ENCODE measurements around the gene ETS2.
A peak's percentile ranks its signal among the peaks of the same experiment; 100 is the strongest.

Gene ETS2

GRCh38 chr21:38817371-38818324 is 11.9 kb downstream of the ETS2 start:
- H3K4me3 ChIP-seq (ENCODE audit: low read depth, low read length) = no peak overlapping the region
- no peak for DNase-seq (ENCODE audit: low read depth)
- no peak for TF ChIP-seq POLR2A (IDR thresholded peaks at IDR 0.05; ENCODE audit: extremely low read depth, insufficient read length)
- no peak for TF ChIP-seq CTCF (IDR thresholded peaks at IDR 0.05; ENCODE audit: low read depth, low read length)
- no peak for TF ChIP-seq MYC (IDR thresholded peaks at IDR 0.05; ENCODE audit: low read depth, low read length)
- TF ChIP-seq MAX (IDR thresholded peaks at IDR 0.05; ENCODE audit: low read depth, low read length) = no peak

- H3K4me3 ChIP-seq (ENCODE audit: low read depth, low read length) = no peak overlapping the region
- DNase-seq (ENCODE audit: low read depth) = no peak
- no peak for TF ChIP-seq POLR2A (IDR thresholded peaks at IDR 0.05; ENCODE audit: extremely low read depth, insufficient read length)
- no peak for TF ChIP-seq MYC (IDR thresholded peaks at IDR 0.05; ENCODE audit: low read depth, low read length)
- no peak for TF ChIP-seq MAX (IDR thresholded peaks at IDR 0.05; ENCODE audit: low read depth, low read length)
- TF ChIP-seq CTCF (IDR thresholded peaks at IDR 0.05; ENCODE audit: low read depth, low read length) = no peak
Observed at GRCh38 chr21:38818325-38818723, 12.6 kb downstream of the ETS2 start.

DNA sequence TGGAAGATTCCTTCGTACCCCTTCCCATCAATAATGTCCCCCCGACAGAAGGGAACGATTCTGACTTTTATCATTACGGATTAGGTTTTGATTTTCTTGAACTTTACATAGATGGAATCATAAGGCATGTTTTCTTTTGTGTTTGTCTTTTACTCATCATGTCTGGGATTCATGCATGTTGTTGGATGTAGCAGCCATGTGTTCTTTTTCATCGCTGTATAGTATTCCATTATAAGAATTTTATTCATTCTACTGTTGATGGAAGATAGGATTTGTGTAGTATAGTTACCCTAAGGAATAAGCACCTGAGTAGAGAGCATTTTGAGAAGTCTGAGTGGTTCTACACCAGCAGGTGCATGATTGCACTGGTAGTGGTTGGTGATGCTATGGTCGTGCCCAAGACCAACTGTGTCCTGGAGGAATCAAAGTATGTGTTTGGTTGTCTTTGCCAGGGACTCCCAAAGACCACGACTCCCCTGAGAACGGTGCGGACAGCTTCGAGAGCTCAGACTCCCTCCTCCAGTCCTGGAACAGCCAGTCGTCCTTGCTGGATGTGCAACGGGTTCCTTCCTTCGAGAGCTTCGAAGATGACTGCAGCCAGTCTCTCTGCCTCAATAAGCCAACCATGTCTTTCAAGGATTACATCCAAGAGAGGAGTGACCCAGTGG is 13.5 kb downstream of the ETS2 start:
- H3K4me3 ChIP-seq (ENCODE audit: low read depth, low read length) = no peak overlapping the region

GRCh38 chr21:38819719-38820159 is 14.0 kb downstream of the ETS2 start:
- TF ChIP-seq MYC (IDR thresholded peaks at IDR 0.05; ENCODE audit: low read depth, low read length) (no peak), POLR2A (IDR thresholded peaks at IDR 0.05; ENCODE audit: extremely low read depth, insufficient read length) (no peak), CTCF (IDR thresholded peaks at IDR 0.05; ENCODE audit: low read depth, low read length) (no peak), MAX (IDR thresholded peaks at IDR 0.05; ENCODE audit: low read depth, low read length) (no peak)
- no peak for DNase-seq (ENCODE audit: low read depth)
- no peak overlapping the region for H3K4me3 ChIP-seq (ENCODE audit: low read depth, low read length)

More for the DNA sequence above, 13.5 kb downstream of the ETS2 start:
- TF ChIP-seq MYC (IDR thresholded peaks at IDR 0.05; ENCODE audit: low read depth, low read length) = no peak
- no peak for TF ChIP-seq CTCF (IDR thresholded peaks at IDR 0.05; ENCODE audit: low read depth, low read length)
- no peak for TF ChIP-seq MAX (IDR thresholded peaks at IDR 0.05; ENCODE audit: low read depth, low read length)
- TF ChIP-seq POLR2A (IDR thresholded peaks at IDR 0.05; ENCODE audit: extremely low read depth, insufficient read length) = no peak
- DNase-seq (ENCODE audit: low read depth) = no peak

GRCh38 chr21:38820471-38821239 is 14.9 kb downstream of the ETS2 start:
- TF ChIP-seq MAX (IDR thresholded peaks at IDR 0.05; ENCODE audit: low read depth, low read length) (peak; percentile 47; the same call in 1 of the 2 replicates), MYC (IDR thresholded peaks at IDR 0.05; ENCODE audit: low read depth, low read length) (no peak), POLR2A (IDR thresholded peaks at IDR 0.05; ENCODE audit: extremely low read depth, insufficient read length) (no peak), CTCF (IDR thresholded peaks at IDR 0.05; ENCODE audit: low read depth, low read length) (no peak)
- no peak overlapping the region for H3K4me3 ChIP-seq (ENCODE audit: low read depth, low read length)
- peak; percentile 53 for DNase-seq (ENCODE audit: low read depth)

All from NB4 (cell line).